HEK293 (cell line): ENCODE measurements around the gene MACROH2A2.

Source experiments
- CTCF ChIA-PET: fragments of 350-600 bp; formaldehyde crosslinking; extraction: SDS; loops from one replicate; lab custom pipeline; 2021; ENCODE audit warnings: antibody characterized with exemption; lab: Yijun Ruan, JAX
- POLR2A ChIA-PET: fragments of 300-600 bp; formaldehyde crosslinking; extraction: SDS; loops from one replicate; lab custom pipeline; 2020; ENCODE audit warnings: antibody characterized with exemption, inconsistent platforms; lab: Yijun Ruan, JAX
- H3K27ac ChIP-seq: fragments of 200-500 bp; sonication (Bioruptor generic); 2 replicates; pipeline ENCODE4 v1.5.1; 2014; ENCODE audit warnings: low read depth, low read length, control low read depth, inconsistent platforms; ENCODE audit errors: extremely low read depth
- H3K36me3 ChIP-seq, 2 experiments: fragments of 200-500 bp in 1 of 2; sonication (Bioruptor generic) in 1 of 2; 1 replicate in 1 of 2; 2 replicates in 1 of 2; pipeline ENCODE4 v1.5.1; 2014 to 2017; ENCODE audit warnings: inconsistent platforms in 2 of 2, low read length in 2 of 2; ENCODE audit not compliant: control insufficient read depth in 2 of 2, insufficient read depth in 1 of 2
- H3K4me1 ChIP-seq: fragments of 200-500 bp; sonication (Bioruptor generic); 2 replicates; pipeline ENCODE4 v1.5.1; 2014; ENCODE audit warnings: mild to moderate bottlenecking, low read length, inconsistent platforms; ENCODE audit not compliant: control insufficient read depth, insufficient read depth
- H3K4me3 ChIP-seq: 2 replicates; pipeline ENCODE4 v1.5.1; 2011; ENCODE audit warnings: low read depth, mild to moderate bottlenecking, control low read depth, low read length, moderate library complexity
- H3K9me3 ChIP-seq: fragments of 200-500 bp; sonication (Bioruptor generic); 2 replicates; pipeline ENCODE4 v1.5.1; 2014; ENCODE audit warnings: low read depth, low read length, inconsistent platforms; ENCODE audit not compliant: control insufficient read depth, insufficient read depth
- GFI1B ChIP-seq: fragments of 450-650 bp; formaldehyde crosslinking; IDR thresholded peaks from 2 replicates; pipeline ENCODE4 v1.5.1; 2016; ENCODE audit warnings: missing biosample characterization, missing genetic modification characterization
- GLIS2 ChIP-seq: fragments of 450-650 bp; formaldehyde crosslinking; IDR thresholded peaks from 2 replicates; pipeline ENCODE4 v1.5.1; 2016; ENCODE audit warnings: missing biosample characterization, missing genetic modification characterization
- KLF16 ChIP-seq: fragments of 450-650 bp; formaldehyde crosslinking; IDR thresholded peaks from 2 replicates; pipeline ENCODE4 v1.5.1; 2017; ENCODE audit warnings: missing biosample characterization, missing genetic modification characterization
- ZBTB8A ChIP-seq: fragments of 450-650 bp; formaldehyde crosslinking; IDR thresholded peaks from 2 replicates; pipeline ENCODE4 v1.5.1; 2016; ENCODE audit warnings: missing biosample characterization, missing genetic modification characterization
- ZIC2 ChIP-seq: fragments of 450-650 bp; formaldehyde crosslinking; IDR thresholded peaks from 2 replicates; pipeline ENCODE4 v1.5.1; 2016; ENCODE audit warnings: missing biosample characterization, missing genetic modification characterization
- ZNF155 ChIP-seq: fragments of 450-650 bp; formaldehyde crosslinking; IDR thresholded peaks from 2 replicates; pipeline ENCODE4 v1.5.1; 2016; ENCODE audit warnings: missing biosample characterization, missing genetic modification characterization
- ZNF266 ChIP-seq: fragments of 450-650 bp; formaldehyde crosslinking; IDR thresholded peaks from 2 replicates; pipeline ENCODE4 v1.5.1; 2016; ENCODE audit warnings: missing biosample characterization, missing genetic modification characterization, low read depth
- ZNF335 ChIP-seq: fragments of 450-650 bp; formaldehyde crosslinking; conservative IDR thresholded peaks from 2 replicates; pipeline ENCODE4 v1.5.1; 2016; ENCODE audit warnings: missing biosample characterization, missing genetic modification characterization
- ZNF341 ChIP-seq: fragments of 450-650 bp; formaldehyde crosslinking; IDR thresholded peaks from 2 replicates; pipeline ENCODE4; 2016; ENCODE audit warnings: low read depth, missing biosample characterization, missing genetic modification characterization
- ZNF366 ChIP-seq: fragments of 450-650 bp; formaldehyde crosslinking; conservative IDR thresholded peaks from 2 replicates; pipeline ENCODE4 v1.5.1; 2016; ENCODE audit warnings: missing biosample characterization, missing genetic modification characterization
- ZNF473 ChIP-seq: fragments of 450-650 bp; formaldehyde crosslinking; IDR thresholded peaks from 2 replicates; pipeline ENCODE4 v1.5.1; 2017; ENCODE audit warnings: missing biosample characterization, missing genetic modification characterization
- ZNF510 ChIP-seq: fragments of 450-650 bp; formaldehyde crosslinking; IDR thresholded peaks from 2 replicates; pipeline ENCODE4 v1.5.1; 2018; ENCODE audit warnings: mild to moderate bottlenecking, missing genetic modification characterization, missing biosample characterization; ENCODE audit not compliant: insufficient replicate concordance
- ZNF626 ChIP-seq: fragments of 450-650 bp; sonication (Bioruptor Pico); formaldehyde crosslinking; IDR thresholded peaks from 2 replicates; pipeline ENCODE4 v1.5.1; 2018; ENCODE audit warnings: missing biosample characterization, missing genetic modification characterization, inconsistent platforms
- ZNF629 ChIP-seq: fragments of 450-650 bp; formaldehyde crosslinking; IDR thresholded peaks from 2 replicates; pipeline ENCODE4 v1.5.1; 2017; ENCODE audit warnings: missing biosample characterization, missing genetic modification characterization
- ZNF654 ChIP-seq: fragments of 450-650 bp; formaldehyde crosslinking; IDR thresholded peaks from 2 replicates; pipeline ENCODE4 v1.5.1; 2016; ENCODE audit warnings: low read depth, missing biosample characterization, missing genetic modification characterization
- ZSCAN16 ChIP-seq: fragments of 450-650 bp; formaldehyde crosslinking; IDR thresholded peaks from 2 replicates; pipeline ENCODE4 v1.5.1; 2016; ENCODE audit warnings: missing biosample characterization, missing genetic modification characterization
- ZSCAN23 ChIP-seq: fragments of 450-650 bp; formaldehyde crosslinking; IDR thresholded peaks from 2 replicates; pipeline ENCODE4 v1.5.1; 2016; ENCODE audit warnings: missing biosample characterization, missing genetic modification characterization
- TF ChIP-seq, protein P1 (sequence below): fragments of 450-650 bp; formaldehyde crosslinking; IDR thresholded peaks from 2 replicates; pipeline ENCODE4 v1.5.1; 2016; ENCODE audit warnings: missing biosample characterization, missing genetic modification characterization
- TF ChIP-seq, protein P2 (sequence below): fragments of 450-650 bp; formaldehyde crosslinking; IDR thresholded peaks from 2 replicates; pipeline ENCODE4 v1.5.1; 2016; ENCODE audit warnings: missing biosample characterization, missing genetic modification characterization
- TF ChIP-seq, protein P3 (sequence below): fragments of 450-650 bp; formaldehyde crosslinking; IDR thresholded peaks from 2 replicates; pipeline ENCODE4 v1.5.1; 2017; ENCODE audit warnings: missing biosample characterization, mild to moderate bottlenecking, missing genetic modification characterization, moderate library complexity
- TF ChIP-seq, protein P4 (sequence below): fragments of 450-650 bp; formaldehyde crosslinking; optimal IDR thresholded peaks from 2 replicates; pipeline ENCODE3; 2016; ENCODE audit warnings: missing biosample characterization, mild to moderate bottlenecking, missing genetic modification characterization
- TF ChIP-seq, protein P5 (sequence below): fragments of 450-650 bp; formaldehyde crosslinking; IDR thresholded peaks from 2 replicates; pipeline ENCODE4 v1.5.1; 2016; ENCODE audit warnings: missing biosample characterization, missing genetic modification characterization

The MACROH2A2 gene

DNA sequence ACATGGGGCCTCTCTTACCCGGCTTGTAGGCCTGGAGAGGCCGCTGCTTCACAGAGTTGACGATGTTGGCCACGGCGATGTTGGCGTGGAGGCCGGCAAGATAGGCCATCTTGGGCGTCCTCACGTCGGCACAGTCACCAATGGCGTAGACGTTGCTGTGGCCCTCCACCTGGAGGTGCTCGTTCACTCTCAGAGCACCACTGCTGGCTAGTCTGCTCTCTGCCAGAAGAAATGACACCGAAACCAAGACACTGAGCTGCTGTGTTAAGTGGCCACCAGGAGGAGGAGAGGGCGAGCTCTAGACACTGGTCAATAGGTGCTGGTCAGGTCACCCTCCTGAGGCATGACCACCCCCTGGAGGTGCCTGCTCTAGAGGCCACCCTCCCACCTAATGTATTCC is 62.3 kb downstream of the MACROH2A2 start:
- Histone ChIP-seq H3K9me3 (no peaks in the 10 kb centered on the region), H3K4me3 (no peak overlapping the region), H3K4me1 (no peaks in the 10 kb centered on the region; the same call in 1 of the 2 replicates), H3K36me3 (peaks cover 6 to 25% of the 10 kb centered on the region in 2 experiments; a peak in 2 of 3 replicates), H3K27ac (no peak overlapping the region)
- TF ChIP-seq ZNF366 (tag by site-specific recombination) (no peak), GLIS2 (tag by site-specific recombination) (no peak), ZNF473 (tag by site-specific recombination) (no peak), ZBTB8A (tag by site-specific recombination) (no peak), KLF16 (tag by site-specific recombination) (no peak), ZNF629 (tag by site-specific recombination) (no peak), ZNF266 (no peak)
- TF ChIP-seq, protein P1, sequence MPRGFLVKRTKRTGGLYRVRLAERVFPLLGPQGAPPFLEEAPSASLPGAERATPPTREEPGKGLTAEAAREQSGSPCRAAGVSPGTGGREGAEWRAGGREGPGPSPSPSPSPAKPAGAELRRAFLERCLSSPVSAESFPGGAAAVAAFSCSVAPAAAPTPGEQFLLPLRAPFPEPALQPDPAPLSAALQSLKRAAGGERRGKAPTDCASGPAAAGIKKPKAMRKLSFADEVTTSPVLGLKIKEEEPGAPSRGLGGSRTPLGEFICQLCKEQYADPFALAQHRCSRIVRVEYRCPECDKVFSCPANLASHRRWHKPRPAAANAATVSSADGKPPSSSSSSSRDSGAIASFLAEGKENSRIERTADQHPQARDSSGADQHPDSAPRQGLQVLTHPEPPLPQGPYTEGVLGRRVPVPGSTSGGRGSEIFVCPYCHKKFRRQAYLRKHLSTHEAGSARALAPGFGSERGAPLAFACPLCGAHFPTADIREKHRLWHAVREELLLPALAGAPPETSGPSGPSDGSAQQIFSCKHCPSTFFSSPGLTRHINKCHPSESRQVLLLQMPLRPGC (tag by site-specific recombination): no peak
- ChIA-PET CTCF (interaction anchor here (0.6 to 5.0 kb wide), 12 partner anchors 10 to 472 kb away, joined by 3 to 63 read pairs (median 4); partner anchors contain the start of gene TYSND1), POLR2A (interaction anchor here (2.5 kb wide), 1 partner anchor 31 kb away, joined by 17 read pairs; the partner anchor contains the start of gene TYSND1)

DNA sequence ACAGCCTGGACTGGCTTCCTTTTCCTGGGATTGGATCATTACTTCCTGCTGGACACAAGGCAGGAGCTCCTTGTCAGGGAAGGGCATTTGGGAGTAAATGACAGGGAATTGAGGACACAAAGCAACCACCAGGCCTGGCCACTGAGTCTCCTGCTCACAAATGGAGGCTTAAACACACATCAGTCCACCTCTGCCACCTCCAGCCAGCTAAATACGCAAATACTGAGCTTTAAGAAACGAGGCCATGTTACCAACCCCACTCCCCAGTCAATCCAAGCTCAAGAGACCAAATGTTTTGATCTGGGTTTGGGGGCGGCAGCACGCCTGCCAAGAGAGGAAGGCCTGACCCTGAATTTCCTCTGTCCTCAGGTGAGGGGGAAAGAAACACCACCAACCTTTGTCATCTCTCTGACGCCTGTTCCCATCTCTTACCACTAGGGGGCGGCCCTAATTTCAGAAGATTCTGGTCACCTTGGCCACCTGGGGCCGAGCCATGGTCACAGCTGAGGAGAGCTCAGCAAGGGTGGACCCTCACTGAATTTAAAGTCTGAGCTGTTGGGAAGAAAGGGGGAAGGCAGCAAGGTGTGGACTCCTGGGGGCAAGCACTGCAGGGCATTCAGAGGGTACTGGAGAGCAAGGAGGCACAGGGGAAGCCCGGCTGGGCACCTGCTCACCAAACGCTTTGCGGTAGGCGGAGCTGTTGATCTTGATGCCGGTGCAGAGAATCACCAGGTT is 63.5 kb downstream of the MACROH2A2 start:
- H3K4me3 ChIP-seq: no peak overlapping the region
- no peak overlapping the region for H3K27ac ChIP-seq
- no peaks in the 10 kb centered on the region; the same call in 1 of the 2 replicates for H3K4me1 ChIP-seq
- TF ChIP-seq ZIC2 (tag by site-specific recombination): peak; percentile 46
- TF ChIP-seq, protein P2, sequence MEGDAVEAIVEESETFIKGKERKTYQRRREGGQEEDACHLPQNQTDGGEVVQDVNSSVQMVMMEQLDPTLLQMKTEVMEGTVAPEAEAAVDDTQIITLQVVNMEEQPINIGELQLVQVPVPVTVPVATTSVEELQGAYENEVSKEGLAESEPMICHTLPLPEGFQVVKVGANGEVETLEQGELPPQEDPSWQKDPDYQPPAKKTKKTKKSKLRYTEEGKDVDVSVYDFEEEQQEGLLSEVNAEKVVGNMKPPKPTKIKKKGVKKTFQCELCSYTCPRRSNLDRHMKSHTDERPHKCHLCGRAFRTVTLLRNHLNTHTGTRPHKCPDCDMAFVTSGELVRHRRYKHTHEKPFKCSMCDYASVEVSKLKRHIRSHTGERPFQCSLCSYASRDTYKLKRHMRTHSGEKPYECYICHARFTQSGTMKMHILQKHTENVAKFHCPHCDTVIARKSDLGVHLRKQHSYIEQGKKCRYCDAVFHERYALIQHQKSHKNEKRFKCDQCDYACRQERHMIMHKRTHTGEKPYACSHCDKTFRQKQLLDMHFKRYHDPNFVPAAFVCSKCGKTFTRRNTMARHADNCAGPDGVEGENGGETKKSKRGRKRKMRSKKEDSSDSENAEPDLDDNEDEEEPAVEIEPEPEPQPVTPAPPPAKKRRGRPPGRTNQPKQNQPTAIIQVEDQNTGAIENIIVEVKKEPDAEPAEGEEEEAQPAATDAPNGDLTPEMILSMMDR (tag by site-specific recombination): peak; percentile 76
- TF ChIP-seq ZNF335 (tag by site-specific recombination): no peak
- TF ChIP-seq ZNF626: no peak
- peak; percentile 46 for TF ChIP-seq ZNF654 (tag by site-specific recombination)
- TF ChIP-seq, all 188 proteins: peak for 3
- POLR2A ChIA-PET: interaction anchor here (0.6 to 2.5 kb wide), 3 partner anchors 30 to 70 kb away, joined by 4 to 17 read pairs (median 6); partner anchors contain the start of genes SAR1A and TYSND1
- peaks cover 6 to 23% of the 10 kb centered on the region in 2 experiments; a peak in 2 of 3 replicates for H3K36me3 ChIP-seq
- H3K9me3 ChIP-seq: no peaks in the 10 kb centered on the region
- CTCF ChIA-PET: interaction anchor here (0.6 to 5.0 kb wide), 39 partner anchors 11 to 956 kb away, joined by 3 to 63 read pairs (median 4); partner anchors contain the start of genes SAR1A and TYSND1

DNA sequence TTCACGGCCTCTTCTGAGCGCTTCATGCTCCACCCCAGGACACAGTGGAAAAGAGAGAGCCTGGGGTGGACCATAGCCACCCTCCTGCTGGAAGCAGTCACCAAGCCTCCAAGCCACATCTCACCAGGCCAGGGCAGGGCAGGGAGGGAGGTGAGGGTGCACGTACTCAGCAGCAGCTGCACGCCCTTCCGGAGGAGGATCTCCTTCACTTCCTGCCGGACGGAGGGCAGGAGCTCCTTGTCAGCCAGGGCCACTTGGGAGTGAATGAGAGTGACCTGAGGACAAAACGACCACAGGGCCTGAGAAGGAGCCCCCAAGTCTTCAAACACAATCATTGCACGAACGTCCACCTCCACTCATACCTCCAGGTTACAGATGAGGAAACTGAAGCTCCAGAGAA is 65.0 kb downstream of the MACROH2A2 start:
- ChIA-PET POLR2A (interaction anchor here (0.6 kb wide), 1 partner anchor 53 kb away, joined by 3 read pairs; the partner anchor contains the start of gene SAR1A), CTCF (interaction anchor here (0.6 to 5.0 kb wide), 13 partner anchors 9 to 345 kb away, joined by 3 to 63 read pairs (median 6); partner anchors contain the start of gene TYSND1)
- Histone ChIP-seq H3K4me1 (no peaks in the 10 kb centered on the region; the same call in 1 of the 2 replicates), H3K36me3 (peaks cover 3 to 14% of the 10 kb centered on the region in 2 experiments; a peak in 2 of 3 replicates), H3K9me3 (no peaks in the 10 kb centered on the region), H3K4me3 (no peak overlapping the region), H3K27ac (no peak overlapping the region)
- TF ChIP-seq GFI1B (tag by site-specific recombination) (no peak), ZNF341 (no peak), ZNF155 (tag by site-specific recombination) (no peak), ZSCAN16 (tag by site-specific recombination) (no peak), ZNF510 (no peak), ZSCAN23 (tag by site-specific recombination) (no peak)
- TF ChIP-seq, protein P3, sequence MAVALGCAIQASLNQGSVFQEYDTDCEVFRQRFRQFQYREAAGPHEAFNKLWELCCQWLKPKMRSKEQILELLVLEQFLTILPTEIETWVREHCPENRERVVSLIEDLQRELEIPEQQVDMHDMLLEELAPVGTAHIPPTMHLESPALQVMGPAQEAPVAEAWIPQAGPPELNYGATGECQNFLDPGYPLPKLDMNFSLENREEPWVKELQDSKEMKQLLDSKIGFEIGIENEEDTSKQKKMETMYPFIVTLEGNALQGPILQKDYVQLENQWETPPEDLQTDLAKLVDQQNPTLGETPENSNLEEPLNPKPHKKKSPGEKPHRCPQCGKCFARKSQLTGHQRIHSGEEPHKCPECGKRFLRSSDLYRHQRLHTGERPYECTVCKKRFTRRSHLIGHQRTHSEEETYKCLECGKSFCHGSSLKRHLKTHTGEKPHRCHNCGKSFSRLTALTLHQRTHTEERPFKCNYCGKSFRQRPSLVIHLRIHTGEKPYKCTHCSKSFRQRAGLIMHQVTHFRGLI (tag by site-specific recombination): no peak
- TF ChIP-seq, protein P4, sequence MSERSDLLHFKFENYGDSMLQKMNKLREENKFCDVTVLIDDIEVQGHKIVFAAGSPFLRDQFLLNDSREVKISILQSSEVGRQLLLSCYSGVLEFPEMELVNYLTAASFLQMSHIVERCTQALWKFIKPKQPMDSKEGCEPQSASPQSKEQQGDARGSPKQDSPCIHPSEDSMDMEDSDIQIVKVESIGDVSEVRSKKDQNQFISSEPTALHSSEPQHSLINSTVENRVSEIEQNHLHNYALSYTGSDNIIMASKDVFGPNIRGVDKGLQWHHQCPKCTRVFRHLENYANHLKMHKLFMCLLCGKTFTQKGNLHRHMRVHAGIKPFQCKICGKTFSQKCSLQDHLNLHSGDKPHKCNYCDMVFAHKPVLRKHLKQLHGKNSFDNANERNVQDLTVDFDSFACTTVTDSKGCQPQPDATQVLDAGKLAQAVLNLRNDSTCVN (tag by site-specific recombination): no peak
- TF ChIP-seq, protein P5, sequence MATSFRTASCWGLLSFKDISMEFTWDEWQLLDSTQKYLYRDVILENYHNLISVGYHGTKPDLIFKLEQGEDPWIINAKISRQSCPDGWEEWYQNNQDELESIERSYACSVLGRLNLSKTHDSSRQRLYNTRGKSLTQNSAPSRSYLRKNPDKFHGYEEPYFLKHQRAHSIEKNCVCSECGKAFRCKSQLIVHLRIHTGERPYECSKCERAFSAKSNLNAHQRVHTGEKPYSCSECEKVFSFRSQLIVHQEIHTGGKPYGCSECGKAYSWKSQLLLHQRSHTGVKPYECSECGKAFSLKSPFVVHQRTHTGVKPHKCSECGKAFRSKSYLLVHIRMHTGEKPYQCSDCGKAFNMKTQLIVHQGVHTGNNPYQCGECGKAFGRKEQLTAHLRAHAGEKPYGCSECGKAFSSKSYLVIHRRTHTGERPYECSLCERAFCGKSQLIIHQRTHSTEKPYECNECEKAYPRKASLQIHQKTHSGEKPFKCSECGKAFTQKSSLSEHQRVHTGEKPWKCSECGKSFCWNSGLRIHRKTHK: no peak
